A673 (cell line): ENCODE results near the gene FRS2. TPM values are rescaled to one million over a fixed set of nuclear protein-coding genes. Genes with fewer than 3 reads are reported as not detected.

ENCODE experiments used
- BruUV-seq: library from RNA; stranded (reverse); fragments of 400-500 nt; replicated peaks from 2 replicates; lab custom pipeline; 2021; lab: Mats Ljungman, UMichigan
- CTCF ChIA-PET: fragments of 300-600 bp; sonication (Branson Sonifier 250); formaldehyde crosslinking; loops from one replicate; lab custom pipeline; 2022; ENCODE audit warnings: antibody characterized with exemption; lab: Charles Lee
- POLR2A ChIA-PET: fragments of 300-600 bp; sonication (Branson Sonifier 250); formaldehyde crosslinking; loops from one replicate; lab custom pipeline; 2022; ENCODE audit warnings: antibody characterized with exemption; ENCODE audit not compliant: low non-redundant PET; lab: Charles Lee
- DNase-seq: peaks from one replicate; pipeline ENCODE4 v3.0.0-alpha.2; 2015; ENCODE audit warnings: low spot score
- H3K27ac ChIP-seq: fragments of 200-600 bp; sonication (generic); 2 replicates; pipeline ENCODE4 v1.5.1; 2016; ENCODE audit warnings: mixed run types, low read depth, mild to moderate bottlenecking, mixed read lengths, antibody characterized with exemption, low read length; ENCODE audit not compliant: poor library complexity, severe bottlenecking
- H3K27me3 ChIP-seq: fragments of 200-600 bp; sonication (generic); replicated peaks from 2 replicates; pipeline ENCODE4 v1.6.1; 2017; ENCODE audit warnings: mixed run types, low read depth, mild to moderate bottlenecking, mixed read lengths, antibody characterized with exemption, low read length; ENCODE audit not compliant: insufficient read depth, poor library complexity
- H3K36me3 ChIP-seq: fragments of 200-600 bp; sonication (generic); 2 replicates; pipeline ENCODE4 v1.6.1; 2016; ENCODE audit warnings: mixed run types, mild to moderate bottlenecking, mixed read lengths, antibody characterized with exemption, low read length; ENCODE audit not compliant: insufficient read depth, poor library complexity, severe bottlenecking
- H3K4me1 ChIP-seq: fragments of 200-600 bp; sonication (generic); 2 replicates; pipeline ENCODE4 v1.6.1; 2017; ENCODE audit warnings: mixed run types, mild to moderate bottlenecking, mixed read lengths, antibody characterized with exemption, low read length; ENCODE audit not compliant: insufficient read depth, poor library complexity, severe bottlenecking
- H3K4me3 ChIP-seq: fragments of 200-600 bp; sonication (generic); 2 replicates; pipeline ENCODE4 v1.5.1; 2016; ENCODE audit warnings: low read depth, mixed run types, mild to moderate bottlenecking, mixed read lengths, low read length; ENCODE audit not compliant: poor library complexity, severe bottlenecking
- H3K9me3 ChIP-seq: fragments of 200-600 bp; sonication (generic); 2 replicates; pipeline ENCODE4 v1.6.1; 2016; ENCODE audit warnings: mixed run types, low read depth, mild to moderate bottlenecking, mixed read lengths, antibody characterized with exemption, low read length; ENCODE audit not compliant: poor library complexity, severe bottlenecking
- EZH2 ChIP-seq: fragments of 200-600 bp; sonication (generic); IDR thresholded peaks from 2 replicates; pipeline ENCODE4 v1.6.1; 2017; ENCODE audit warnings: borderline replicate concordance, low read depth, mild to moderate bottlenecking, mixed read lengths, antibody characterized with exemption, low read length; ENCODE audit not compliant: poor library complexity, severe bottlenecking
- intact Hi-C: fragments of 100-400 bp; cut with micrococcal nuclease; formaldehyde crosslinking; loops from one replicate; pipeline ENCODE4 v1.10.0; 2022; ENCODE audit not compliant: unreplicated experiment
- total RNA-seq: library from RNA; stranded (reverse); gene quantifications from 2 replicates; pipeline ENCODE4 v1.2.3, GENCODE V29; 2021
- TF ChIP-seq, protein P1 (sequence below): fragments of 300-800, 200-600 bp; sonication (generic); conservative IDR thresholded peaks from 2 replicates; pipeline ENCODE4 v1.5.1; 2017; ENCODE audit warnings: low read depth, mild to moderate bottlenecking, antibody characterized with exemption, low read length, moderate library complexity, mixed read lengths

The FRS2 gene
- total RNA-seq, 1 experiment from 2014 or later, result 34.5 TPM

DNA sequence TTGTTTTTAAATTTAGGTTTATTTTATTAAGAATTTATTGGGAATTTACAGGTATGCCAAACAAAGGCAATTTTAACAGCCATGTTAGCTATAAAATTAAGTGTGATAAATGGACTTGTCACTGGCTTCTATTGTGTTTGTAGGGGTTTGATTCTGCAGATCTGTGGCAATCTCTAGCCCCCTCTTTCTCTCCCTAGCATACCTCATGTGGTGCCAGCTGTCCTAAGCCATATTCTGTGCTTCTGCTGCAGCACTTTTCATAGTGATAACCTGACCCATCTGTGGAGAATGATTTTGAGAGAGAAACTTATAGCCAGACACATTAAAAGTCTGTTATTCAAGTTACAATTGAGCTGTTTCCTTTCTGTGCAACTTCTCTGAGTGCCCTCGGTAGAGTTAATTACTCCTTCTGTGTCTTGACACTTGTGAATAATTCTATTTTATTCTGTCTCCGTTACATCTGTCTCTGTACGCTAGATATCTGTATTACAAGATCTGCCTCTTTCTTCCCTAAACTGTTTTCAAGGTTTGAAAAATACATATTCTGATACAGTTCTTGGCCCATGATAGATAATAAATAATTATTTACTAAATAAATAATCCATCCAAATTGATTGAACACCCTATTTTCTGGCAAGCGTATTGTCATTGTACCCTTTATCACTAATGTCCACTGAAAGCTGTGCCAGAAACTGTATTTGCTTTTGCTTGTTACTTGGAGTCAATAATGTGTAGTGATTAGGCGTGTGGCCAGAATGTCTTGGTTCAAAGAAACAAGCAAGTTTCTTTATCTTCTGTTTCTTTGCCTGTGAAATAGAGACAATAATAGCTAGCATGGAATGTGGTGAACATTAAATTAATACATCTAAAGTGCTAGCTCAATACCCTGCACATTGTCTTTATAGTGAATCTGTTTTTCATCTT, 40.0 kb downstream of the FRS2 start:
- Histone ChIP-seq H3K9me3 (no peaks in the 10 kb centered on the region), H3K36me3 (no peaks in the 10 kb centered on the region), H3K27ac (peak overlapping the region; percentile 3), H3K27me3 (no peaks in the 10 kb centered on the region), H3K4me1 (peaks cover 44% of the 10 kb centered on the region), H3K4me3 (no peak overlapping the region)
- TF ChIP-seq EZH2, result no peak
- TF ChIP-seq, protein P1, sequence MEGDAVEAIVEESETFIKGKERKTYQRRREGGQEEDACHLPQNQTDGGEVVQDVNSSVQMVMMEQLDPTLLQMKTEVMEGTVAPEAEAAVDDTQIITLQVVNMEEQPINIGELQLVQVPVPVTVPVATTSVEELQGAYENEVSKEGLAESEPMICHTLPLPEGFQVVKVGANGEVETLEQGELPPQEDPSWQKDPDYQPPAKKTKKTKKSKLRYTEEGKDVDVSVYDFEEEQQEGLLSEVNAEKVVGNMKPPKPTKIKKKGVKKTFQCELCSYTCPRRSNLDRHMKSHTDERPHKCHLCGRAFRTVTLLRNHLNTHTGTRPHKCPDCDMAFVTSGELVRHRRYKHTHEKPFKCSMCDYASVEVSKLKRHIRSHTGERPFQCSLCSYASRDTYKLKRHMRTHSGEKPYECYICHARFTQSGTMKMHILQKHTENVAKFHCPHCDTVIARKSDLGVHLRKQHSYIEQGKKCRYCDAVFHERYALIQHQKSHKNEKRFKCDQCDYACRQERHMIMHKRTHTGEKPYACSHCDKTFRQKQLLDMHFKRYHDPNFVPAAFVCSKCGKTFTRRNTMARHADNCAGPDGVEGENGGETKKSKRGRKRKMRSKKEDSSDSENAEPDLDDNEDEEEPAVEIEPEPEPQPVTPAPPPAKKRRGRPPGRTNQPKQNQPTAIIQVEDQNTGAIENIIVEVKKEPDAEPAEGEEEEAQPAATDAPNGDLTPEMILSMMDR, result no peak
- intact Hi-C loops, result no loop called here
- BruUV-seq, result no TSS peak
- peak; percentile 21 for DNase-seq
- POLR2A ChIA-PET, result interaction anchor here (0.6 kb wide), 1 partner anchor 10 kb away, joined by 3 read pairs; no protein-coding TSS in a partner anchor
- CTCF ChIA-PET, result no interaction called here

- intact Hi-C loops, result no loop called here
- CTCF ChIA-PET, result no interaction called here
- BruUV-seq, result no TSS peak
These were observed 40.8 kb downstream of the FRS2 start for GRCh38 chr12:69511016-69511415.

DNA sequence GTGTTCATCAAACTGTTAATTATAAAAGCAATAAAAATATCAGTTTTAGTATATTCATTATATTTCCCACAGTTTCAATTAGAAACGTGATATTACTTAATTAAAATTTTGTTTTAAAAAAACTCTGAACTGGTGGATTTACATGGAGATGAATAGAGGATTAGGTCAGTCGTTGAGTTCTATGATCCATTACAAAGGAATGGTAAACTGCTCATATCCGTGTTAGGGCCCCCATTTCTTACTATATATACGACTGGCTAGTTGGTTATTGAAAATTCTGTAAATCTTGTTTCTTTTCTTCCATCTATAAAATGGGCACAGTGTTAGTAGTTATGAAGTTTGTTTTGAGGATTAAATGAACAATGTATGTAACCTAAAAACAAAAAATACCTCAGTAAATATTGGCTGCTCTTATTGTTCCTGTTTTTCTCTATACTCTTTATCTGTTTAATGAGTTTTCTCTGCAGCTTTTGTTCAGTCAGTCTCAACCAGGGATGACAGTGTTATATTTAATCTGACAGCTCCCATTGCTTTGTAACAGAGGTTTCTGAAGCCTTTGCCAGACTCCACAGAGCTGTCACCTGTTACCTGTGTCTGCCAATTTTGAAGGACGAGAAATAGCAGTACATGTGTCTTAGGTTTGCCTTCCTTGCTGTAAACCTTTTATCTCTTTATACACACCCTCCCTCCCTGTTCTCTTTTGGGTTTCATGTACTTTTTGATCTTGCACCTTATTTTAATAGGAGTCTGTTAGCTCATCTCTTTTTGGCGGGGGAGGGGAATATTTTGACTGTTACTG, 41.5 kb downstream of the FRS2 start:
- Histone ChIP-seq H3K36me3 (no peaks in the 10 kb centered on the region), H3K9me3 (no peaks in the 10 kb centered on the region), H3K27me3 (no peaks in the 10 kb centered on the region), H3K4me3 (no peak overlapping the region), H3K27ac (no peak overlapping the region), H3K4me1 (peaks cover 44% of the 10 kb centered on the region)
- POLR2A ChIA-PET, result no interaction called here
- BruUV-seq, result no TSS peak
- DNase-seq, result no peak
- intact Hi-C loops, result no loop called here
- CTCF ChIA-PET, result no interaction called here
- TF ChIP-seq, protein P1, result no peak
- no peak for TF ChIP-seq EZH2

More at GRCh38 chr12:69511016-69511415, 40.8 kb downstream of the FRS2 start:
- H3K4me1 ChIP-seq, result peaks cover 44% of the 10 kb centered on the region
- no peaks in the 10 kb centered on the region for H3K36me3 ChIP-seq
- no peak overlapping the region for H3K4me3 ChIP-seq
- H3K27me3 ChIP-seq, result no peaks in the 10 kb centered on the region
- H3K27ac ChIP-seq, result no peak overlapping the region
- DNase-seq, result no peak
- no peaks in the 10 kb centered on the region for H3K9me3 ChIP-seq
- POLR2A ChIA-PET, result no interaction called here
- TF ChIP-seq EZH2, result no peak
- TF ChIP-seq, protein P1, result no peak
